Ishikawa (cell line): Measurements from ENCODE around the gene VSX1.

Experiments used
- CREB1 ChIP-seq: IDR thresholded peaks from 2 replicates; pipeline ENCODE4 v1.6.1; 2012; ENCODE audit warnings: low read depth
- EGR1 ChIP-seq: IDR thresholded peaks from 2 replicates; pipeline ENCODE4 v1.6.1; 2012
- EP300 ChIP-seq: IDR thresholded peaks from 2 replicates; pipeline ENCODE4 v1.6.1; 2012; ENCODE audit warnings: borderline replicate concordance
- FOXM1 ChIP-seq: IDR thresholded peaks from 2 replicates; pipeline ENCODE4 v1.6.1; 2012; ENCODE audit warnings: low read depth, borderline replicate concordance
- TAF1 ChIP-seq: IDR thresholded peaks from 2 replicates; pipeline ENCODE4 v1.6.1; 2012; ENCODE audit warnings: low read depth, mild to moderate bottlenecking
- TCF12 ChIP-seq: IDR thresholded peaks from 2 replicates; pipeline ENCODE4 v1.6.1; 2012; ENCODE audit warnings: low read depth
- TEAD4 ChIP-seq: IDR thresholded peaks from 2 replicates; pipeline ENCODE4 v1.6.1; 2012
- YY1 ChIP-seq: IDR thresholded peaks from 2 replicates; pipeline ENCODE4 v1.6.1; 2012; ENCODE audit warnings: low read depth
- ZBTB7A ChIP-seq: IDR thresholded peaks from 2 replicates; pipeline ENCODE4 v1.6.1; 2012; ENCODE audit warnings: low read depth
- TF ChIP-seq, protein P1 (sequence below): IDR thresholded peaks from 2 replicates; pipeline ENCODE4 v1.6.1; 2012; ENCODE audit warnings: low read depth, mild to moderate bottlenecking
- TF ChIP-seq, protein P2 (sequence below): IDR thresholded peaks from 2 replicates; pipeline ENCODE4 v1.6.1; 2012

DNA sequence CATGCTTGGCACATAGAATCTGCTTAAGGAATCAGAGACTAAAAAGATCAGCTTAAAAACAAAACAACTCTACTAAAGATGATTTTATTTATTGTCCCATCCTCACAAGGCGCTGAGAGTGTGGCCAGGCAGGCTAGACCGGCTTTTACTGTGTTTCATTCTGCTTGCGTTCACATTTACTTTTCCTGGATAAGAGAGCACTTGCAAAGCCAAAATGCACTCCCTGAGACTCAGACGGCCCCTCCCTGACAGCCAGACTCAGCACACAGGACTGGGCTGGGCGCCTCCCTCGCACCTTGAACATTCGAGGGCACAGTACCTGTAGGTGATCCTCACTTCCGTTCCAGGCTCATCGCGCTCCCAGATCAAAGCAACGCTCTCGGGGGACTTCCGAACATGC lies 34.2 kb downstream of the VSX1 start:
- TF ChIP-seq, protein P1, sequence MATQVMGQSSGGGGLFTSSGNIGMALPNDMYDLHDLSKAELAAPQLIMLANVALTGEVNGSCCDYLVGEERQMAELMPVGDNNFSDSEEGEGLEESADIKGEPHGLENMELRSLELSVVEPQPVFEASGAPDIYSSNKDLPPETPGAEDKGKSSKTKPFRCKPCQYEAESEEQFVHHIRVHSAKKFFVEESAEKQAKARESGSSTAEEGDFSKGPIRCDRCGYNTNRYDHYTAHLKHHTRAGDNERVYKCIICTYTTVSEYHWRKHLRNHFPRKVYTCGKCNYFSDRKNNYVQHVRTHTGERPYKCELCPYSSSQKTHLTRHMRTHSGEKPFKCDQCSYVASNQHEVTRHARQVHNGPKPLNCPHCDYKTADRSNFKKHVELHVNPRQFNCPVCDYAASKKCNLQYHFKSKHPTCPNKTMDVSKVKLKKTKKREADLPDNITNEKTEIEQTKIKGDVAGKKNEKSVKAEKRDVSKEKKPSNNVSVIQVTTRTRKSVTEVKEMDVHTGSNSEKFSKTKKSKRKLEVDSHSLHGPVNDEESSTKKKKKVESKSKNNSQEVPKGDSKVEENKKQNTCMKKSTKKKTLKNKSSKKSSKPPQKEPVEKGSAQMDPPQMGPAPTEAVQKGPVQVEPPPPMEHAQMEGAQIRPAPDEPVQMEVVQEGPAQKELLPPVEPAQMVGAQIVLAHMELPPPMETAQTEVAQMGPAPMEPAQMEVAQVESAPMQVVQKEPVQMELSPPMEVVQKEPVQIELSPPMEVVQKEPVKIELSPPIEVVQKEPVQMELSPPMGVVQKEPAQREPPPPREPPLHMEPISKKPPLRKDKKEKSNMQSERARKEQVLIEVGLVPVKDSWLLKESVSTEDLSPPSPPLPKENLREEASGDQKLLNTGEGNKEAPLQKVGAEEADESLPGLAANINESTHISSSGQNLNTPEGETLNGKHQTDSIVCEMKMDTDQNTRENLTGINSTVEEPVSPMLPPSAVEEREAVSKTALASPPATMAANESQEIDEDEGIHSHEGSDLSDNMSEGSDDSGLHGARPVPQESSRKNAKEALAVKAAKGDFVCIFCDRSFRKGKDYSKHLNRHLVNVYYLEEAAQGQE, result no peak
- no peak for TF ChIP-seq FOXM1
- no peak for TF ChIP-seq EGR1
- no peak for TF ChIP-seq EP300
- TF ChIP-seq CREB1, result no peak
- TF ChIP-seq TEAD4, result no peak
- no peak for TF ChIP-seq TAF1
- no peak for TF ChIP-seq YY1
- no peak for TF ChIP-seq ZBTB7A
- TF ChIP-seq TCF12, result no peak
- TF ChIP-seq, protein P2, sequence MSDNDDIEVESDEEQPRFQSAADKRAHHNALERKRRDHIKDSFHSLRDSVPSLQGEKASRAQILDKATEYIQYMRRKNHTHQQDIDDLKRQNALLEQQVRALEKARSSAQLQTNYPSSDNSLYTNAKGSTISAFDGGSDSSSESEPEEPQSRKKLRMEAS, result no peak
